HepG2 (cell line): ENCODE results near the gene WDR81. TPM values are rescaled to one million over a fixed set of nuclear protein-coding genes. Genes with fewer than 3 reads are reported as not detected.

Experiments used
- ARID4A ChIP-seq: sonication (generic); formaldehyde crosslinking; IDR thresholded peaks from 2 replicates; pipeline ENCODE4 v1.5.0; 2020; ENCODE audit warnings: mild to moderate bottlenecking, missing genetic modification reagents, borderline replicate concordance
- DR1 ChIP-seq: sonication (generic); formaldehyde crosslinking; IDR thresholded peaks from 2 replicates; pipeline ENCODE4 v1.8.0; 2021; ENCODE audit warnings: mild to moderate bottlenecking, missing genetic modification reagents, inconsistent platforms
- EHMT2 ChIP-seq: fragments of 200-600 bp; sonication (generic); IDR thresholded peaks from 2 replicates; pipeline ENCODE4 v1.7.0; 2017; ENCODE audit warnings: antibody characterized with exemption, low read depth, low read length, borderline replicate concordance
- GABPB1 ChIP-seq: IDR thresholded peaks from 2 replicates; pipeline ENCODE4 v1.6.1; 2016; ENCODE audit warnings: mild to moderate bottlenecking, missing genetic modification reagents, moderate library complexity, missing compliant biosample characterization
- HMGXB4 ChIP-seq, 2 experiments: sonication (generic) in 1 of 2; formaldehyde crosslinking in 1 of 2; IDR thresholded peaks; 2 replicates each; pipeline versions ENCODE4 v1.4.0 to v1.6.1; 2018 to 2020; ENCODE audit warnings: missing genetic modification reagents in 2 of 2, borderline replicate concordance in 1 of 2, low read depth in 1 of 2, mild to moderate bottlenecking in 1 of 2, missing biosample characterization in 1 of 2
- MAX ChIP-seq: IDR thresholded peaks from 2 replicates; pipeline ENCODE4 v1.6.1; 2012; ENCODE audit warnings: inconsistent platforms
- MTF2 ChIP-seq: sonication (generic); formaldehyde crosslinking; IDR thresholded peaks from 2 replicates; pipeline ENCODE4 v1.5.0; 2020; ENCODE audit warnings: missing genetic modification reagents, borderline replicate concordance
- MZF1 ChIP-seq: sonication (generic); formaldehyde crosslinking; IDR thresholded peaks from 2 replicates; pipeline ENCODE4 v1.8.1; 2023; ENCODE audit warnings: mild to moderate bottlenecking, missing genetic modification reagents, borderline replicate concordance
- PATZ1 ChIP-seq: sonication (generic); formaldehyde crosslinking; IDR thresholded peaks from 2 replicates; pipeline ENCODE4 v1.4.0; 2020; ENCODE audit warnings: missing genetic modification reagents
- PHF5A ChIP-seq: IDR thresholded peaks from one replicate; pipeline ENCODE4 v1.6.1; 2018; ENCODE audit warnings: low read depth, missing genetic modification reagents; ENCODE audit not compliant: unreplicated experiment
- REXO4 ChIP-seq: sonication (generic); formaldehyde crosslinking; IDR thresholded peaks from 2 replicates; pipeline ENCODE4 v1.8.0; 2022; ENCODE audit warnings: missing genetic modification reagents, mild to moderate bottlenecking, borderline replicate concordance
- SNAI1 ChIP-seq: sonication (generic); formaldehyde crosslinking; IDR thresholded peaks from 2 replicates; pipeline ENCODE4 v1.5.0; 2020; ENCODE audit warnings: mild to moderate bottlenecking, missing genetic modification reagents, borderline replicate concordance
- ZMAT3 ChIP-seq: sonication (generic); formaldehyde crosslinking; conservative IDR thresholded peaks from 2 replicates; pipeline ENCODE4 v1.7.0; 2021; ENCODE audit warnings: missing genetic modification reagents
- ZNF30 ChIP-seq: sonication (generic); formaldehyde crosslinking; IDR thresholded peaks from 2 replicates; pipeline ENCODE4 v1.5.0; 2020; ENCODE audit warnings: mild to moderate bottlenecking, missing genetic modification reagents
- ZNF558 ChIP-seq: sonication (generic); formaldehyde crosslinking; IDR thresholded peaks from 2 replicates; pipeline ENCODE4 v1.9.0; 2022; ENCODE audit warnings: mild to moderate bottlenecking, missing genetic modification reagents, borderline replicate concordance
- ZNF670 ChIP-seq: sonication (generic); formaldehyde crosslinking; IDR thresholded peaks from 2 replicates; pipeline ENCODE4 v1.8.0; 2022; ENCODE audit warnings: mild to moderate bottlenecking, missing genetic modification reagents, borderline replicate concordance
- ZNF768 ChIP-seq: sonication (generic); formaldehyde crosslinking; IDR thresholded peaks from 2 replicates; pipeline ENCODE4 v1.4.0; 2020; ENCODE audit warnings: missing genetic modification reagents
- polyA plus RNA-seq, 8 experiments: library from polyadenylated mRNA; depleted of rRNA in 3 of 8; stranded (reverse) in 7 of 8; unstranded in 1 of 8; fragments of >200 nt; fragmentation: Illumina TruSeq in 4 of 8; extraction: Trizol in 4 of 8; gene quantifications; 2 replicates each; pipeline versions ENCODE4 v1.2.1 to v1.2.3, GENCODE V29; 2011 to 2016; ENCODE audit warnings: low read depth in 4 of 8, missing spikeins in 1 of 8, mixed read lengths in 1 of 8; ENCODE audit not compliant: insufficient read depth in 1 of 8
- total RNA-seq, 5 experiments: library from RNA; depleted of rRNA; stranded (reverse); fragments of >200 nt; fragmentation: Illumina TruSeq; extraction: Trizol; gene quantifications; 2 replicates each; pipeline ENCODE4 v1.2.3, GENCODE V29; 2016; ENCODE audit warnings: low read depth in 1 of 5

The WDR81 gene
- total and polyA plus RNA-seq, 2 of the 13 experiments (the other 11 are each of a cell fraction or from before 2014, with no cell fraction given) = 9.1 to 16.7 TPM

- TF ChIP-seq MTF2 (CRISPR knock-in tag) = 0 out of 2 replicates have a peak, but pooled peaks have one; percentile 46
- peak; percentile 20; the same call in 1 of the 2 replicates for TF ChIP-seq ZNF670 (CRISPR knock-in tag)
- TF ChIP-seq ZNF768 = peak; percentile 46; the same call in 1 of the 2 replicates
- peak; percentile 44; the same call in 1 of the 2 replicates for TF ChIP-seq ZMAT3 (CRISPR knock-in tag)
- peak; percentile 5 to 62; a peak in 2 of 4 replicates for TF ChIP-seq HMGXB4 (CRISPR knock-in tag; IDR thresholded peaks at IDR 0.05; ENCODE audit: borderline replicate concordance in 1 of 2, low read depth in 1 of 2)
- no peak for TF ChIP-seq ZNF558 (CRISPR knock-in tag)
- 0 out of 2 replicates have a peak, but pooled peaks have one; percentile 48 for TF ChIP-seq EHMT2
- TF ChIP-seq ZNF30 (CRISPR knock-in tag) = no peak
- peak; percentile 89 for TF ChIP-seq ARID4A (CRISPR knock-in tag)
- TF ChIP-seq SNAI1 (CRISPR knock-in tag) = no peak; the same call in 1 of the 2 replicates
- TF ChIP-seq MZF1 (CRISPR knock-in tag) = no peak
- peak; percentile 95 for TF ChIP-seq PATZ1
- TF ChIP-seq REXO4 (CRISPR knock-in tag) = no peak
- peak; percentile 97 for TF ChIP-seq MAX
- peak; percentile 39 for TF ChIP-seq GABPB1
- peak; percentile 41 for TF ChIP-seq DR1 (CRISPR knock-in tag)
- TF ChIP-seq PHF5A (CRISPR knock-in tag) = peak; percentile 38
Measured at GRCh38 chr17:1762901-1763898, 38.7 kb downstream of the WDR81 start (continued).
